Smooth muscle cell (in vitro differentiated cells): ENCODE measurements around the gene MUC21. TPM values are rescaled to one million over a fixed set of nuclear protein-coding genes. Genes with fewer than 3 reads are reported as not detected.

Experiments used
- DNase-seq: peaks from one replicate; lab custom pipeline; 2025; ENCODE audit not compliant: unreplicated experiment; lab: John Stamatoyannopoulos, UW
- H2AFZ ChIP-seq: fragments of 200-600 bp; sonication (generic); 2 replicates; pipeline ENCODE4 v1.6.0; 2016; ENCODE audit warnings: antibody characterized with exemption, low read depth, mild to moderate bottlenecking
- H3F3A ChIP-seq: fragments of 200-600 bp; sonication (generic); 2 replicates; pipeline ENCODE4 v1.6.0; 2017; ENCODE audit warnings: antibody characterized with exemption, low read depth
- H3K27ac ChIP-seq: fragments of 200-600 bp; sonication (generic); 2 replicates; pipeline ENCODE4 v1.5.1; 2016; ENCODE audit warnings: low read depth, mild to moderate bottlenecking
- H3K27me3 ChIP-seq: fragments of 200-600 bp; sonication (generic); 2 replicates; pipeline ENCODE4 v1.6.1; 2016; ENCODE audit warnings: low read depth, mild to moderate bottlenecking
- H3K36me3 ChIP-seq: fragments of 200-600 bp; sonication (generic); 2 replicates; pipeline ENCODE4 v1.5.1; 2016; ENCODE audit warnings: low read depth
- H3K4me1 ChIP-seq: fragments of 200-600 bp; sonication (generic); 2 replicates; pipeline ENCODE4 v1.5.1; 2016; ENCODE audit warnings: low read depth
- H3K4me2 ChIP-seq: fragments of 200-600 bp; sonication (generic); 2 replicates; pipeline ENCODE4 v1.6.0; 2016; ENCODE audit warnings: mild to moderate bottlenecking
- H3K4me3 ChIP-seq: fragments of 200-600 bp; sonication (generic); 2 replicates; pipeline ENCODE4 v1.5.1; 2016; ENCODE audit warnings: mild to moderate bottlenecking
- H3K79me2 ChIP-seq: fragments of 200-600 bp; sonication (generic); 2 replicates; pipeline ENCODE4 v1.6.0; 2016; ENCODE audit warnings: low read depth, mild to moderate bottlenecking
- H3K9ac ChIP-seq: fragments of 200-600 bp; sonication (generic); 2 replicates; pipeline ENCODE4 v1.6.0; 2016; ENCODE audit warnings: low read depth
- H3K9me3 ChIP-seq: fragments of 200-600 bp; sonication (generic); replicated peaks from 2 replicates; pipeline ENCODE4 v1.5.1; 2016; ENCODE audit warnings: low read depth
- H4K20me1 ChIP-seq: fragments of 200-600 bp; sonication (generic); 2 replicates; pipeline ENCODE4 v1.6.0; 2016; ENCODE audit warnings: low read depth
- WGBS: methylation state at CpG from one replicate; pipeline ENCODE4 v1.1.7; 2016; ENCODE audit warnings: low lambda C conversion rate; 5-methylcytosine and 5-hydroxymethylcytosine counted together
- polyA plus RNA-seq: library from polyadenylated mRNA; unstranded; fragments of >200 nt; fragmentation: Nextera tagmentation; extraction: Ambion mirVana; gene quantifications from 2 replicates; pipeline ENCODE4 v1.2.1, GENCODE V29; 2016
- total RNA-seq: library from RNA; depleted of rRNA; stranded (reverse); fragments of >200 nt; gene quantifications from 2 replicates; pipeline ENCODE4 v1.2.3, GENCODE V29; 2014
- TF ChIP-seq, protein P1 (sequence below): fragments of 200-600 bp; sonication (generic); IDR thresholded peaks from 2 replicates; pipeline ENCODE4 v1.5.1; 2017; ENCODE audit warnings: borderline replicate concordance, mild to moderate bottlenecking, antibody characterized with exemption; ENCODE audit not compliant: insufficient read depth, poor library complexity, severe bottlenecking

The MUC21 gene
- total and polyA plus RNA-seq, 2 experiments from 2014 or later = not detected

GRCh38 chr6:31037682-31038081 lies 54.2 kb downstream of the MUC21 start:
- H4K20me1 ChIP-seq = no peaks in the 10 kb centered on the region
- TF ChIP-seq, protein P1, sequence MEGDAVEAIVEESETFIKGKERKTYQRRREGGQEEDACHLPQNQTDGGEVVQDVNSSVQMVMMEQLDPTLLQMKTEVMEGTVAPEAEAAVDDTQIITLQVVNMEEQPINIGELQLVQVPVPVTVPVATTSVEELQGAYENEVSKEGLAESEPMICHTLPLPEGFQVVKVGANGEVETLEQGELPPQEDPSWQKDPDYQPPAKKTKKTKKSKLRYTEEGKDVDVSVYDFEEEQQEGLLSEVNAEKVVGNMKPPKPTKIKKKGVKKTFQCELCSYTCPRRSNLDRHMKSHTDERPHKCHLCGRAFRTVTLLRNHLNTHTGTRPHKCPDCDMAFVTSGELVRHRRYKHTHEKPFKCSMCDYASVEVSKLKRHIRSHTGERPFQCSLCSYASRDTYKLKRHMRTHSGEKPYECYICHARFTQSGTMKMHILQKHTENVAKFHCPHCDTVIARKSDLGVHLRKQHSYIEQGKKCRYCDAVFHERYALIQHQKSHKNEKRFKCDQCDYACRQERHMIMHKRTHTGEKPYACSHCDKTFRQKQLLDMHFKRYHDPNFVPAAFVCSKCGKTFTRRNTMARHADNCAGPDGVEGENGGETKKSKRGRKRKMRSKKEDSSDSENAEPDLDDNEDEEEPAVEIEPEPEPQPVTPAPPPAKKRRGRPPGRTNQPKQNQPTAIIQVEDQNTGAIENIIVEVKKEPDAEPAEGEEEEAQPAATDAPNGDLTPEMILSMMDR = no peak
- peak overlapping the region; percentile 18 for H3K27ac ChIP-seq
- no peak for DNase-seq
- H3K36me3 ChIP-seq = no peaks in the 10 kb centered on the region
- peak overlapping the region; percentile 64 for H3K4me2 ChIP-seq
- H3K4me1 ChIP-seq = no peaks in the 10 kb centered on the region
- no peak overlapping the region for H3K9ac ChIP-seq
- no peaks in the 10 kb centered on the region for H3K79me2 ChIP-seq
- H3F3A ChIP-seq = peaks cover 4% of the 10 kb centered on the region
- no peak overlapping the region for H2AFZ ChIP-seq
- no peaks in the 10 kb centered on the region for H3K9me3 ChIP-seq
- no peaks in the 10 kb centered on the region for H3K27me3 ChIP-seq
- no peak overlapping the region for H3K4me3 ChIP-seq
- 18% methylated on average over 3 of the region's 3 CpGs for WGBS

DNA sequence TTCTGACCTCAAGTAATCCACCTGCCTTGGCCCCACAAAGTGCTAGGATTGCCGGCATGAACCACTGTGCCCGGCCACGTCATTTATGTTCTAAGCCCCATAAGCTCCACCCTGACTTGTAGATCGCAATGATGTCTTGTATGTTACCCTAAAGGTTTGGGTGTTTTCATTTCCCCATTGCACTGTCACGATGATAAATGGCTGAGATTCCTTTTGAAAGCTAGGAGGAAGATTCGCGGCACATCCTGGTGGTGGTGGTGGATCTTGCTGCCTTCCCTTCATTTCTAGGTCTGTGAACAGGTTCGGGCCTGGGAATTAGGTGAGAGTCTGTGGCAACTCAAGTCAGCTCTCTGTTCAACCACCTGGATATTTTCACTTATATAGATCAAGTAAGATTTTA lies 55.0 kb downstream of the MUC21 start:
- H3K4me2 ChIP-seq = no peak overlapping the region
- TF ChIP-seq, protein P1 = no peak
- no peaks in the 10 kb centered on the region for H3K36me3 ChIP-seq
- H3K79me2 ChIP-seq = no peaks in the 10 kb centered on the region
- H3F3A ChIP-seq = peaks cover 4% of the 10 kb centered on the region
- H3K27me3 ChIP-seq = no peaks in the 10 kb centered on the region
- H3K9me3 ChIP-seq = no peaks in the 10 kb centered on the region
- no peaks in the 10 kb centered on the region for H3K4me1 ChIP-seq
- no peak overlapping the region for H3K9ac ChIP-seq
- H2AFZ ChIP-seq = no peak overlapping the region
- no peak for DNase-seq
- no peak overlapping the region for H3K4me3 ChIP-seq
- H4K20me1 ChIP-seq = no peaks in the 10 kb centered on the region
- no peak overlapping the region for H3K27ac ChIP-seq
- WGBS = 95% methylated on average over 8 of the region's 8 CpGs

Other genes with a start within 250 kb of the MUC21 start
- 79.8 and 87.6 TPM in 2 replicates for gene FLOT1, start 241.0 kb upstream of the MUC21 start, total RNA-seq
- gene FLOT1, start 241.0 kb upstream of the MUC21 start, polyA plus RNA-seq = 117 and 146 TPM in 2 replicates
- gene IER3, start 239.2 kb upstream of the MUC21 start, total RNA-seq = 732 and 736 TPM in 2 replicates
- 708 and 811 TPM in 2 replicates for gene IER3, start 239.2 kb upstream of the MUC21 start, polyA plus RNA-seq
- 30.7 and 82.6 TPM in 2 replicates for gene DDR1, start 99.2 kb upstream of the MUC21 start, total RNA-seq
- gene DDR1, start 99.2 kb upstream of the MUC21 start, polyA plus RNA-seq = 23.8 and 77.3 TPM in 2 replicates
- gene GTF2H4, start 75.5 kb upstream of the MUC21 start, total RNA-seq = 15.6 and 24.8 TPM in 2 replicates
- gene GTF2H4, start 75.5 kb upstream of the MUC21 start, polyA plus RNA-seq = 7.2 and 9.5 TPM in 2 replicates
- gene VARS2, start 69.5 kb upstream of the MUC21 start, total RNA-seq = 15.1 and 18.4 TPM in 2 replicates
- gene VARS2, start 69.5 kb upstream of the MUC21 start, polyA plus RNA-seq = 15.4 and 19.6 TPM in 2 replicates
- not detected in 2 replicates for gene SFTA2, start 51.5 kb upstream of the MUC21 start, total RNA-seq
- gene SFTA2, start 51.5 kb upstream of the MUC21 start, polyA plus RNA-seq = not detected in 2 replicates
- gene MUCL3, start 42.7 kb upstream of the MUC21 start, total RNA-seq = 0.31 TPM in 1 of 2 replicates, not detected in the other
- gene MUCL3, start 42.7 kb upstream of the MUC21 start, polyA plus RNA-seq = not detected in 2 replicates
- not detected in 2 replicates for gene MUC22, start 26.8 kb downstream of the MUC21 start, total RNA-seq
- gene MUC22, start 26.8 kb downstream of the MUC21 start, polyA plus RNA-seq = not detected in 2 replicates
- gene C6orf15, start 128.9 kb downstream of the MUC21 start, total RNA-seq = 0.63 and 0.94 TPM in 2 replicates
- 0.52 and 1.5 TPM in 2 replicates for gene C6orf15, start 128.9 kb downstream of the MUC21 start, polyA plus RNA-seq
- 2.6 and 6.5 TPM in 2 replicates for gene PSORS1C1, start 131.1 kb downstream of the MUC21 start, total RNA-seq
- 1.6 and 2.1 TPM in 2 replicates for gene PSORS1C1, start 131.1 kb downstream of the MUC21 start, polyA plus RNA-seq
- gene CDSN, start 136.7 kb downstream of the MUC21 start, total RNA-seq = 1.4 and 11.6 TPM in 2 replicates
- gene CDSN, start 136.7 kb downstream of the MUC21 start, polyA plus RNA-seq = 1.2 TPM in 1 of 2 replicates, not detected in the other
- 0.49 and 0.90 TPM in 2 replicates for gene PSORS1C2, start 155.3 kb downstream of the MUC21 start, total RNA-seq
- 0.97 and 1.1 TPM in 2 replicates for gene PSORS1C2, start 155.3 kb downstream of the MUC21 start, polyA plus RNA-seq
- 4.9 and 8.2 TPM in 2 replicates for gene CCHCR1, start 174.1 kb downstream of the MUC21 start, total RNA-seq
- gene CCHCR1, start 174.1 kb downstream of the MUC21 start, polyA plus RNA-seq = 15.0 and 25.4 TPM in 2 replicates
- 4.5 and 7.8 TPM in 2 replicates for gene TCF19, start 174.9 kb downstream of the MUC21 start, total RNA-seq
- 5.4 and 10.5 TPM in 2 replicates for gene TCF19, start 174.9 kb downstream of the MUC21 start, polyA plus RNA-seq
- not detected in 2 replicates for gene POU5F1, start 187.0 kb downstream of the MUC21 start, total RNA-seq
- 0.25 TPM in 1 of 2 replicates, not detected in the other for gene POU5F1, start 187.0 kb downstream of the MUC21 start, polyA plus RNA-seq